Tibial artery (tissue), 4 donors: ENCODE data around the gene GRN.
"Not testable (repeated sequence)": the region's sequence is repeated elsewhere in the genome, so short reads cannot be mapped to it uniquely, and the experiment has no call there.

ENCODE experiments used
- DNase-seq, 2 donors: peaks; one replicate each; pipeline ENCODE4 v3.0.0-alpha.2; 2019
- H3K27ac ChIP-seq, 2 donors: fragments of 200-600 bp; sonication (generic) in 1 of 2; 1 replicate in 1 of 2; 2 replicates in 1 of 2; pipeline ENCODE4 v1.5.1; 2018 to 2019; ENCODE audit warnings: mild to moderate bottlenecking in 1 of 2
- H3K27me3 ChIP-seq, 2 donors: fragments of 200-600 bp; sonication (generic) in 1 of 2; one replicate each; pipeline versions ENCODE4 v1.5.1 to v1.6.0; 2016 to 2019
- H3K36me3 ChIP-seq, 3 donors: fragments of 200-600 bp; sonication (generic) in 2 of 3; one replicate each; pipeline ENCODE4 v1.5.1; 2016 to 2019; ENCODE audit warnings: mild to moderate bottlenecking in 2 of 3
- H3K4me1 ChIP-seq, 4 donors: fragments of 200-600 bp; sonication (generic) in 2 of 4; 1 replicate in 3 of 4; 2 replicates in 1 of 4; pipeline ENCODE4 v1.5.1; 2016 to 2019
- H3K4me3 ChIP-seq, 2 donors: fragments of 200-600 bp; sonication (generic) in 1 of 2; 1 replicate in 1 of 2; 2 replicates in 1 of 2; pipeline ENCODE4 v1.5.1; 2018 to 2019; ENCODE audit warnings: mild to moderate bottlenecking in 2 of 2
- H3K9me3 ChIP-seq, 3 donors: fragments of 200-600 bp; sonication (generic) in 1 of 3; one replicate each; pipeline ENCODE4 v1.5.1; 2016 to 2019
- intact Hi-C: fragments of 100-400 bp; cut with DNase I; formaldehyde crosslinking; loops from one replicate; pipeline ENCODE4 v1.15.0; 2023; ENCODE audit warnings: low total_unique reads
- TF ChIP-seq, protein P1 (sequence below), 2 experiments: fragments of 200-600 bp in 1 of 2; fragments of 450-650 bp in 1 of 2; IDR thresholded peaks; one replicate each; pipeline ENCODE4 v1.5.1; 2017 to 2019; ENCODE audit warnings: antibody characterized with exemption in 2 of 2, mild to moderate bottlenecking in 1 of 2, moderate library complexity in 1 of 2

GRN gene

DNA sequence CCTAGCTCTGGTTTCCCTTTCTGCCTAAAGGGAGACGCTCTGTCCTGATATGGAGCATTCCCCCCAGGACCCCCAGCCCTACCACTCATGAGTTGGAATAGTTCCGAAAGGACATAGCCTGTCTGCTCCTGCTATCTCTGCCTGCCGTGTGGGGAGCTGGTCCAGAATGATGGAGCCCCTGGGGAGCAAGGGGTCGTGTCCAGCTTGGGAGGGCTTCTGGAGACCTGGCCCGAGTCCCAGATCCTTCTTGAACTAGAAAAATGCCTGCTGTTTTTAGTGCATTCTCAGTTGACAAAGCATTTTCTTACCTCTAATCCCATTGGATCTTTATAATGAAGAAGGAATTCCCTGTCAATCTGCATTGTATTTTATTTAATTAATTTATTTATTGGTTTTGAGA is 9.1 kb upstream of the GRN start:
- no peak overlapping the region for H3K4me3 ChIP-seq
- H3K9me3 ChIP-seq = no peaks in the 10 kb centered on the region
- H3K36me3 ChIP-seq = no peaks in the 10 kb centered on the region
- no peak for DNase-seq
- peaks cover 0 to 29% of the 10 kb centered on the region in 2 donors for H3K27me3 ChIP-seq
- intact Hi-C loops = no loop called here
- H3K4me1 ChIP-seq = peaks cover 0 to 2% (median 0%) of the 10 kb centered on the region in 4 donors
- H3K27ac ChIP-seq = no peak overlapping the region
- TF ChIP-seq, protein P1, sequence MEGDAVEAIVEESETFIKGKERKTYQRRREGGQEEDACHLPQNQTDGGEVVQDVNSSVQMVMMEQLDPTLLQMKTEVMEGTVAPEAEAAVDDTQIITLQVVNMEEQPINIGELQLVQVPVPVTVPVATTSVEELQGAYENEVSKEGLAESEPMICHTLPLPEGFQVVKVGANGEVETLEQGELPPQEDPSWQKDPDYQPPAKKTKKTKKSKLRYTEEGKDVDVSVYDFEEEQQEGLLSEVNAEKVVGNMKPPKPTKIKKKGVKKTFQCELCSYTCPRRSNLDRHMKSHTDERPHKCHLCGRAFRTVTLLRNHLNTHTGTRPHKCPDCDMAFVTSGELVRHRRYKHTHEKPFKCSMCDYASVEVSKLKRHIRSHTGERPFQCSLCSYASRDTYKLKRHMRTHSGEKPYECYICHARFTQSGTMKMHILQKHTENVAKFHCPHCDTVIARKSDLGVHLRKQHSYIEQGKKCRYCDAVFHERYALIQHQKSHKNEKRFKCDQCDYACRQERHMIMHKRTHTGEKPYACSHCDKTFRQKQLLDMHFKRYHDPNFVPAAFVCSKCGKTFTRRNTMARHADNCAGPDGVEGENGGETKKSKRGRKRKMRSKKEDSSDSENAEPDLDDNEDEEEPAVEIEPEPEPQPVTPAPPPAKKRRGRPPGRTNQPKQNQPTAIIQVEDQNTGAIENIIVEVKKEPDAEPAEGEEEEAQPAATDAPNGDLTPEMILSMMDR (IDR thresholded peaks at IDR 0.05) = no peak

DNA sequence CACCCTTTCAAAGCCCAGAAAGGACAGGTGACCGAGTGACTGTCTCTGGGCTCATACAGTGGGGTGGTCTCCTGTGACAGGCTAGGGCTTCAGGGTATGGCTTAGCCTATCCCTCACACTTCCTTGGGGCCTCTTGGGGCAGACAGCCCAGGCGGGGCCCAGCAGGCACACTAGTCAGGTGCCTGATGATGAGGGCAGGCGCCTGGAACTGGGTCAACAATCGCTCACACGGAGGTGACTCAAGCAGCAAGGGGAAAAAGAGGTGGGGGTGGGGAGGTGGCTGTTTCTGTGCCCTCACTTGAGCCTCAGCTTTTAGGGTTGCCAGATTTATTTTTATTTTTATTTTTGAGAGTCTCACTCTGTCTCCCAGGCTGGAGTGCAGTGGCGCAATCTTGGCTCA is 6.4 kb upstream of the GRN start:
- Histone ChIP-seq H3K27ac (no peak overlapping the region), H3K36me3 (no peaks in the 10 kb centered on the region), H3K4me3 (no peak overlapping the region), H3K27me3 (peaks cover 0 to 27% of the 10 kb centered on the region in 2 donors), H3K9me3 (no peaks in the 10 kb centered on the region), H3K4me1 (no peaks in the 10 kb centered on the region)
- intact Hi-C loops = no loop called here
- DNase-seq = no peak
- TF ChIP-seq, protein P1 (IDR thresholded peaks at IDR 0.05) = no peak

DNA sequence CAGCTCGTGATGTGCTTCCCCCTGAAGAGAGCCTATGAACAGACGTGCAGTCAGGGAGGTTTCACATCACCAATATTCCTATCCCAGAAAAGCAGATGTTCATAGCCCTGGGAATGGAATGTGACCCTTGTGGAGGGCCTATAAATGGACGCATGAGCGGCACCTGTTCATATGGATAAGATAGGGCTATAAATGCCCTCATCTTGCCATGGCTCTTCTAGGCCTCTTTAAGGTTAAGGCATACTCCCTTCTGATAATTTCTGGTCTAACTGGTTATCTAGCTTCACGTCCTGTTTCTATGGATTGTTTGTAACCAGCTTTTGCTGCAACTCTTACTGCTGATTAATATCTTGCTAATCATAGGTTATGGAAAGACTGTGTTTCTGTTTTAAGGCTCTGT is 4.5 kb upstream of the GRN start:
- H3K4me3 ChIP-seq = not testable (repeated sequence)

DNA sequence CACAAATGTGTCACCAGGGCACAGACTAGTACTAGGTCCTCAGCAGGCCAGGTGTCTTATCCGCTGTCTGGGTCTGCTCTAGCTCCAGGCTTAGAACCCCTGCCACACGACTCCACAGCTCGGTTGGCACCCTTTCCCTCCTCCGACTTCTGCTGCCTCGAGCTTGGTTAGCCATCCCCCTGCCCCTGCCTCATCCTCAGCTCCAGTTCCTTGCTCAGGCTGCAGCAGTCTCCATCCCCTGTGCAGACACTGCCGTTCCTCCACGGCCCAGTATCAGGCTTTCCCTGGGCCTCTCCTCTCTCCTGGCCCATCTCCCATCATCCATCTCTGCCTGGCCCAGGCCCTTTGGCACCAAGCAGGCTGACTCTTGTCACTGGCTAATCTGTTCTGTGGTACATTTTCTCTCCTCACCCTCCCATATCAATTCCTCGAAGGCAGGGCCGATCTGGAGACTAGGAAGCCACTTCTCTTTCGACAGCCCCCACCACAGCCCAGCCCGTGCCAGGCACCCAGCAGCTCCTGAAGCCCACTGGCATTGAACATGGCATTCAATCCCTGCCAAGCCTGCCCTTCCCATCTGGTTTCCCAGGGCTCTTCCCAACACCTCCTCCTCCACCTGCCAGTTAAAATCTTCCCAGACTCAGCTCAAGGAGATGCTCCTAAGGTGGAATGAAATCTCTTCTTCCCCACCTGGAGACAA is 1.4 kb upstream of the GRN start:
- H3K27me3 ChIP-seq = peaks cover 0 to 3% of the 10 kb centered on the region in 2 donors
- H3K4me3 ChIP-seq = no peak overlapping the region
- peaks cover 0 to 18% (median 11%) of the 10 kb centered on the region in 4 donors for H3K4me1 ChIP-seq
- H3K27ac ChIP-seq = no peak overlapping the region
- no peak for DNase-seq
- peaks cover 0 to 3% (median 0%) of the 10 kb centered on the region in 3 donors for H3K36me3 ChIP-seq
- intact Hi-C loops = no loop called here
- no peaks in the 10 kb centered on the region for H3K9me3 ChIP-seq
- TF ChIP-seq, protein P1 (IDR thresholded peaks at IDR 0.05) = no peak

More for the DNA sequence above, 4.5 kb upstream of the GRN start:
- H3K27ac ChIP-seq, H3K9me3 ChIP-seq, H3K4me1 ChIP-seq, DNase-seq, intact Hi-C loops, H3K36me3 ChIP-seq: not testable (repeated sequence)
- peaks cover 0 to 27% of the 10 kb centered on the region in 2 donors for H3K27me3 ChIP-seq

DNA sequence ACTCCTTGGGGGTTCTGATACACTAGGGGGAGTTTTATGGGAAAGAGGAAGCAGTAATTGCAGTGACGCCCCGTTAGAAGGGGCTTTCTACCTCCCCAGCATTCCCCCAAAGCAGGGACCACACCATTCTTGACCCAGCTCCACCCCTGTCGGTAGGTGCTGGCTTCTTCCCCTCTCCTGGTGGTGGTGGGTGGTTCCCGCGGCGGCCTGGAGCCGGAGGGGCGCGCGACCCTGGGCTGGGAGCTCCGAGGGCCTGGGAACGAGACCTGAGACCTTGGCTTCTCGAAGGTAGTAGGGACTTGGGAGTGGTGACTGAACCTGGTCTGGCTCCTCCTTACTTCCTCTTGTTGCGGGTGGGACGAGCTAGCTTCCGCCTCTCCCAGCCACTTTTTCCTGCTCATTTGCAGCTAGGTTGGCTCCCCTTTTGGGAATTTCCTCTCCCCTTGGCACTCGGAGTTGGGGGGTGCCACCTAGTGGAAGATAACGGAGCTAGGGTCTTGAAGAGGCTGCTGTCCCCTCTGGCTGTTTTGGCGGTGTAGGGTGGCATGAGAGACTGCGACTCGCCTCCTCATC is 438 bp downstream of the GRN start:
- no peaks in the 10 kb centered on the region for H3K9me3 ChIP-seq
- H3K27me3 ChIP-seq = no peaks in the 10 kb centered on the region
- H3K4me1 ChIP-seq = peaks cover 0 to 18% (median 11%) of the 10 kb centered on the region in 4 donors
- intact Hi-C loops = loop anchor here (5.0 kb wide), 1 partner anchor 133 kb away; no protein-coding TSS in a partner anchor
- TF ChIP-seq, protein P1 (IDR thresholded peaks at IDR 0.05) = peak in 1 of 2 experiments; percentile 20
- H3K27ac ChIP-seq = peak overlapping the region; percentile 82 to 86
- peaks cover 5 to 21% (median 12%) of the 10 kb centered on the region in 3 donors for H3K36me3 ChIP-seq
- no peak for DNase-seq
- peak overlapping the region; percentile 80 to 82 for H3K4me3 ChIP-seq
